ENCODE measurements around the gene SH3BGRL3.

GRCh38 chr1:26288311-26288941 is 8.5 kb downstream of the SH3BGRL3 start:
- TF ChIP-seq POLR2A (IDR thresholded peaks at IDR 0.05) (no peak), CTCF (IDR thresholded peaks at IDR 0.05) (no peak)

Data from esophagus squamous epithelium (tissue), 4 donors.